GM12892 (cell line): ENCODE data around the gene G3BP1.
"Not testable (repeated sequence)": the region's sequence is repeated elsewhere in the genome, so short reads cannot be mapped to it uniquely, and the experiment has no call there.

ENCODE experiments used
- DNase-seq: peaks from one replicate; pipeline ENCODE4 v3.0.0; 2011; ENCODE audit not compliant: insufficient read length
- FAIRE-seq: peaks from 2 replicates; lab custom pipeline; 2011; peaks lifted over from hg19 to GRCh38; lab: Jason Lieb, UNC
- POLR2A ChIP-seq: IDR thresholded peaks from 2 replicates; pipeline ENCODE4 v1.6.1; 2011; ENCODE audit warnings: low read depth, low read length, control low read depth
- POLR2AphosphoS5 ChIP-seq: IDR thresholded peaks from 2 replicates; pipeline ENCODE4 v1.6.1; 2011; ENCODE audit warnings: low read depth, low read length, control low read depth
- TAF1 ChIP-seq: IDR thresholded peaks from 2 replicates; pipeline ENCODE4 v1.6.1; 2011; ENCODE audit warnings: low read depth, mild to moderate bottlenecking, control low read depth, low read length, borderline replicate concordance

Gene G3BP1

DNA sequence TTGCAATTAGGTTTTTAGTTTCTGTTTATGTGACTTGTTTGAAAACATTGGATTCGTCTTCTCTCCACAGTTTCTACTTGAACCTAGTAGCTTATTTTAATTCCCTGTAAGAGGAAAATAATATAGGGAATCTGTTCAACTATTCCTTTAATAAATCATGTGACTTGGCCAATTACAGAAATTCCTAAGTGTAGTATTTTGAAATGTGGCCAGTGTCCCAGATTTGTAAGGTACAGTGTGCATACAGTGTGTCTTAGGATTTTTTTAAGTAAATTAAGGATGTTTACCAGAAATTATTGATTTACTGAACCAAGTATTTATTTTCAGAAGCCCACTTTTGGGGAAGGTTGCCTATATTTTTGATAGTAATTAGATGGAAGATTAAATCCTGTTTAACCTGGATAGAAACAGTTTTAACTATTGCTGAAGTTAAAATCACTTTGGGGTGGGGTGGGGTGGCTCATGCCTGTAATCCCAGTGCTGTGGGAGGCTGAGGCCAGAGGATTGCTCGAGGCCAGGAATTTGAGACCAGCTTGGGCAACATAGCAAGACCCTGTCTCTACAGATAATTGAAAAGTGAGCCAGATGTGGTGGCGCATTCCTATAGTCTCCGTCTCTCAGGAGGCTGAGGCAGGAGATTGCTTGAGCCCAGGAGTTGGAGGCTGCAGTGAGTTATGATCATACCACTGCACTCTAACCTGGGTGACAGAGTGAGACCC is 36.9 kb downstream of the G3BP1 start:
- DNase-seq = no peak
- TF ChIP-seq POLR2AphosphoS5 = no peak
- no peak for TF ChIP-seq POLR2A
- TF ChIP-seq TAF1 = no peak
- no peak for FAIRE-seq

DNA sequence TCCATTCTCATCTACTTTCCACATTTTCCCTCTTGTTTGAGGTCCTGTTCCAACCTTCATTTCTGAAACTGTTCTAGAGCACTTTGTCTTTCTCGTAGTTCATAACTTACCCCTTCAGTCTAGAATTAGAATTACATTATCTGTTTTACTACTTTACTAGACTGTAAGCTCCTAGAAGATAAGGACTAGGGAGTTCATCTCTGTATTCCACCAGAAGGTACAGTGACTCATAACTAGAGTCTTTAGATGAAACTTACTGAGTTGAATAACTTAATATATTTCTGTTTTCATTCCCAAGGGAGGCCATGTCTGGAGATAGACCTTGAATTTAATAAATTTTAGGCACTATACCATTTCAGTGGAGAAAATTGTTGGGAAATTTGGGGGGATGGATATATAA is 38.7 kb downstream of the G3BP1 start:
- no peak for DNase-seq
- TF ChIP-seq TAF1 (no peak), POLR2A (no peak), POLR2AphosphoS5 (no peak)
- FAIRE-seq = no peak

DNA sequence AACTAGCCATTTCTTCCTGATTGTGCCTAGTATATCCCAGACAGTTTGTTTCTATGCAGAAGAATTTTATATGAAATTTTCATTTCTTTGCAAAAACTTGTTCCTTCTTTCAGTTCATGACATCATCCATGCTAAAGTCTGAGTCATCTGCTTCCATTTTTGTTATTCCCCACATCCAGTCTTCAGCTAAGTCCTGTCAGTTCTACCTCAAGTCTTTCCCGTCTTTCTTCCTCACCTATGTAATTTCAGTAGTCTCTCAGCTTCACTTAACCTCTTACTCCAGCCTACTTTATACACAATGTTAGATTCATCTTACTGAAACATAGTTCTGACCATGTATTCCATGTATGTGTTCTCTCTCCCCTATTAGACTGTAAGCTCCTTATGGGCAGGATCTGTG is 39.1 kb downstream of the G3BP1 start:
- FAIRE-seq (no peak), DNase-seq (no peak)
- TF ChIP-seq POLR2AphosphoS5 (0 out of 2 replicates have a peak, but pooled peaks have one; percentile 28), TAF1 (no peak)

- DNase-seq = no peak
- TF ChIP-seq TAF1 (no peak), POLR2A (peak; percentile 21; the same call in 1 of the 2 replicates), POLR2AphosphoS5 (peak; percentile 52)
- FAIRE-seq = no peak
Observed at GRCh38 chr5:151811593-151812321, 40.0 kb downstream of the G3BP1 start.

- DNase-seq (no peak), FAIRE-seq (no peak)
- TF ChIP-seq POLR2A (no peak), POLR2AphosphoS5 (0 out of 2 replicates have a peak, but pooled peaks have one; percentile 33), TAF1 (no peak)
Observed at GRCh38 chr5:151812757-151813309, 41.1 kb downstream of the G3BP1 start.

- FAIRE-seq (no peak), DNase-seq (no peak)
- no peak for TF ChIP-seq POLR2AphosphoS5
- no peak for TF ChIP-seq POLR2A
- TF ChIP-seq TAF1 = no peak
Observed at GRCh38 chr5:151815051-151815450, 43.3 kb downstream of the G3BP1 start.

DNA sequence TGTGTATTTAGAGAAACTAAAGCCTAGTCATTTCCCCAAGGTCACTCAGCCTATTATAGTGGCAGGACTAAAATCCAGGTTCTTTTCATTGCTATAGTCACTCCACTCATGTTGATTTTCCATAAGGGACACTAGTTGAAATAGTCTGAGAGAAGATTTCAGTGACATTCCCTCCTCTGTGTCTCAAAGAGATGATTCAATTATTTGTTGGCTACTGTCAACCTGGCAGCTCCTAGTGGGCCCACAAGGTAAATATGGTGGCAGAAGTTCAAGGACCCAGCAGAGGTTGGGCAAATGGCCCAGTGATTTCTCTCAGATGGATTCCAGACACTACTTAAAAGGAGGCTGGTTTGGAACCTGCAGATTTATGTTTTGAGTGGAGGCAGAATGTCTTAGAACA is 48.1 kb downstream of the G3BP1 start:
- FAIRE-seq (no peak), DNase-seq (no peak)
- no peak for TF ChIP-seq TAF1
- no peak for TF ChIP-seq POLR2AphosphoS5
- no peak for TF ChIP-seq POLR2A

GRCh38 chr5:151820271-151820670 is 48.5 kb downstream of the G3BP1 start:
- TF ChIP-seq POLR2AphosphoS5 = no peak
- no peak for TF ChIP-seq TAF1
- no peak for TF ChIP-seq POLR2A
- no peak for DNase-seq
- no peak for FAIRE-seq

DNA sequence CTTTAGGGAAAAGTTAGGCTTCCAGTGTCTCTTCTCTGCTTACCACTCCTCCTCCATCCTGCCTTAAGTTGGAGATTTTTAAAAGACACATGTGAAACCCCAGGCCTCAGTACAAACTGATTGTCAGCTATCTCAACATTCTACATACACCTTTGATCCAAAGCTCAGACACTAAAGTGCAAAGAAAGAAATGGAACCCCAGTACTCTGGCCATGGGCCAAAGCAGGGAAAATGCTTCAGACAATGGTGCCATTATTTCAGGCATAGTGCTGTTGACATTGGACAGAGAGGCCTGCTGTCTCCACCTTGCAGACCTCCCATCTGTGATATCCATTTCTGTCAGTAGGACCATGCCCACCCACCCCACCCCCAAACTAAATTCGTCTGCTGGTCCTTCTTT is 49.1 kb downstream of the G3BP1 start:
- FAIRE-seq (no peak), DNase-seq (no peak)
- TF ChIP-seq POLR2AphosphoS5 = no peak
- TF ChIP-seq POLR2A = no peak
- TF ChIP-seq TAF1 = no peak

GRCh38 chr5:151822141-151822540 is 50.4 kb downstream of the G3BP1 start:
- no peak for FAIRE-seq
- no peak for DNase-seq

DNA sequence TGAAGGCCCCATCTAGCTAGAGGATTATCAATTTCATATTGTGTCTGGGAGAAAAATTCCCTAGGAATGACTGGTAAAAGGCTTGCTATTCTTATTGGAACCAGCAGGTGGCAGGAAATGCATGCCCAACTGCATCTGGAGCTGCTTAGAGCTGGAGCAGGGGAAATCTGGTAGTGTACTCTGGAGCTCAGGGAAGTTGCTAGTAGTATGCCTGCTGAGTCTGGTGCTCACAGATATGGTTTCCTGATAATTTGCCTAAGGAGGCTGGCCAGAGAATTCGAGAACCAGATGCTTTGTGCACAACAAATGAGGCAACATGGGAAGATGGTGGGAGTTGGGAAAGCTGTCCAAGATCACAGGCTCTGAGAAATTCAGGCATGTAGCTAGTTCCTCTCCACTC is 53.7 kb downstream of the G3BP1 start:
- FAIRE-seq (peak; percentile 88), DNase-seq (peak; percentile 13)

More at GRCh38 chr5:151822141-151822540, 50.4 kb downstream of the G3BP1 start:
- no peak for TF ChIP-seq POLR2AphosphoS5
- TF ChIP-seq POLR2A = no peak
- TF ChIP-seq TAF1 = no peak

GRCh38 chr5:151829370-151829769 is 57.6 kb downstream of the G3BP1 start:
- DNase-seq (no peak), FAIRE-seq (no peak)

More for the DNA sequence above, 53.7 kb downstream of the G3BP1 start:
- TF ChIP-seq POLR2AphosphoS5 = no peak
- TF ChIP-seq TAF1 = no peak
- TF ChIP-seq POLR2A = no peak

GRCh38 chr5:151832843-151833242 is 61.1 kb downstream of the G3BP1 start:
- not testable (repeated sequence) for FAIRE-seq, DNase-seq

More at GRCh38 chr5:151829370-151829769, 57.6 kb downstream of the G3BP1 start:
- TF ChIP-seq POLR2A (no peak), TAF1 (no peak), POLR2AphosphoS5 (no peak)

- no peak for DNase-seq
- TF ChIP-seq TAF1 = no peak
- no peak for TF ChIP-seq POLR2A
- no peak for TF ChIP-seq POLR2AphosphoS5
- FAIRE-seq = no peak
Observed at GRCh38 chr5:151846765-151847164, 75.0 kb downstream of the G3BP1 start.
